IPS-15b (cell line): ENCODE results near the gene ZBTB26.
"Not testable (repeated sequence)": the region's sequence is repeated elsewhere in the genome, so short reads cannot be mapped to it uniquely, and the experiment has no call there.

Experiments used
- H3K27me3 ChIP-seq: one replicate; pipeline ENCODE4 v1.6.1; 2013; ENCODE audit warnings: low read length; ENCODE audit not compliant: control insufficient read depth, insufficient read depth
- H3K36me3 ChIP-seq: one replicate; pipeline ENCODE4 v1.6.1; 2013; ENCODE audit warnings: low read length; ENCODE audit not compliant: control insufficient read depth, insufficient read depth
- H3K4me1 ChIP-seq: one replicate; pipeline ENCODE4 v1.6.1; 2013; ENCODE audit warnings: mild to moderate bottlenecking, low read length; ENCODE audit not compliant: control insufficient read depth, insufficient read depth
- H3K4me3 ChIP-seq: one replicate; pipeline ENCODE4 v1.5.1; 2013; ENCODE audit warnings: low read depth, low read length
- H3K9ac ChIP-seq: one replicate; pipeline ENCODE4 v1.6.1; 2013; ENCODE audit warnings: low read depth, mild to moderate bottlenecking, low read length
- H3K9me3 ChIP-seq: one replicate; pipeline ENCODE4 v1.6.1; 2013; ENCODE audit warnings: mild to moderate bottlenecking, low read length; ENCODE audit not compliant: control insufficient read depth, insufficient read depth

ZBTB26 gene

GRCh38 chr9:122918310-122918709, 13.0 kb downstream of the ZBTB26 start:
- Histone ChIP-seq H3K9ac (no peak overlapping the region), H3K4me3 (no peak overlapping the region), H3K4me1 (peaks cover 9% of the 10 kb centered on the region), H3K27me3 (no peaks in the 10 kb centered on the region), H3K36me3 (no peaks in the 10 kb centered on the region), H3K9me3 (no peaks in the 10 kb centered on the region)

GRCh38 chr9:122912964-122913673, 18.2 kb downstream of the ZBTB26 start, which contains the start of gene ZBTB6:
Gene ZBTB6 (minus strand): TSS chr9:122913323. CDS start chr9:122912072, 1,251 bp downstream.
- peak within 1 kb of the TSS; percentile 95 for H3K9ac ChIP-seq
- no peaks in the 10 kb centered on the region for H3K9me3 ChIP-seq
- no peaks in the 10 kb centered on the region for H3K27me3 ChIP-seq
- H3K4me3 ChIP-seq: peak within 1 kb of the TSS; percentile 97
- peaks cover 3% of the 10 kb centered on the region for H3K36me3 ChIP-seq
- H3K4me1 ChIP-seq: no peaks in the 10 kb centered on the region

GRCh38 chr9:122912671-122912963, 18.7 kb downstream of the ZBTB26 start:
- Histone ChIP-seq H3K4me1 (no peaks in the 10 kb centered on the region), H3K9ac (peak overlapping the region; percentile 95), H3K36me3 (peaks cover 3% of the 10 kb centered on the region), H3K27me3 (no peaks in the 10 kb centered on the region), H3K9me3 (no peaks in the 10 kb centered on the region), H3K4me3 (peak overlapping the region; percentile 97)

GRCh38 chr9:122906122-122906521, 25.2 kb downstream of the ZBTB26 start:
- not testable (repeated sequence) for H3K9me3 ChIP-seq, H3K27me3 ChIP-seq, H3K9ac ChIP-seq, H3K4me3 ChIP-seq, H3K36me3 ChIP-seq, H3K4me1 ChIP-seq

GRCh38 chr9:122904823-122905710, 26.2 kb downstream of the ZBTB26 start, which contains the start of gene RC3H2:
Gene RC3H2 (minus strand): TSS chr9:122905359. CDS start chr9:122897509, 7,850 bp downstream.
- Histone ChIP-seq H3K9me3 (no peaks in the 10 kb centered on the region), H3K9ac (peak within 1 kb of the TSS; percentile 97), H3K36me3 (no peaks in the 10 kb centered on the region), H3K4me1 (no peaks in the 10 kb centered on the region), H3K4me3 (peak within 1 kb of the TSS; percentile 84), H3K27me3 (no peaks in the 10 kb centered on the region)

- Histone ChIP-seq H3K4me1 (no peaks in the 10 kb centered on the region), H3K9ac (peak overlapping the region; percentile 97), H3K27me3 (no peaks in the 10 kb centered on the region), H3K4me3 (peak overlapping the region; percentile 84), H3K9me3 (no peaks in the 10 kb centered on the region), H3K36me3 (no peaks in the 10 kb centered on the region)
Observed at GRCh38 chr9:122904466-122904822, 26.9 kb downstream of the ZBTB26 start.

- H3K9me3 ChIP-seq: no peaks in the 10 kb centered on the region
- H3K9ac ChIP-seq: no peak overlapping the region
- H3K4me3 ChIP-seq: no peak overlapping the region
- H3K4me1 ChIP-seq: no peaks in the 10 kb centered on the region
- H3K36me3 ChIP-seq: no peaks in the 10 kb centered on the region
- H3K27me3 ChIP-seq: no peaks in the 10 kb centered on the region
Observed at GRCh38 chr9:122900791-122901190, 30.5 kb downstream of the ZBTB26 start.

- H3K4me1 ChIP-seq: no peaks in the 10 kb centered on the region
- no peaks in the 10 kb centered on the region for H3K9me3 ChIP-seq
- peaks cover 2% of the 10 kb centered on the region for H3K36me3 ChIP-seq
- H3K9ac ChIP-seq: no peak overlapping the region
- no peak overlapping the region for H3K4me3 ChIP-seq
- no peaks in the 10 kb centered on the region for H3K27me3 ChIP-seq
Observed at GRCh38 chr9:122897969-122898368, 33.3 kb downstream of the ZBTB26 start.

GRCh38 chr9:122888480-122888879, 42.8 kb downstream of the ZBTB26 start:
- Histone ChIP-seq H3K27me3 (no peaks in the 10 kb centered on the region), H3K9me3 (no peaks in the 10 kb centered on the region), H3K9ac (no peak overlapping the region), H3K4me1 (no peaks in the 10 kb centered on the region), H3K4me3 (no peak overlapping the region), H3K36me3 (peaks cover 10% of the 10 kb centered on the region)

- no peak overlapping the region for H3K4me3 ChIP-seq
- peaks cover 14% of the 10 kb centered on the region for H3K36me3 ChIP-seq
- H3K9me3 ChIP-seq: no peaks in the 10 kb centered on the region
- no peaks in the 10 kb centered on the region for H3K4me1 ChIP-seq
- no peak overlapping the region for H3K9ac ChIP-seq
- no peaks in the 10 kb centered on the region for H3K27me3 ChIP-seq
Observed at GRCh38 chr9:122883125-122883524, 48.2 kb downstream of the ZBTB26 start.

GRCh38 chr9:122879443-122879842, 51.9 kb downstream of the ZBTB26 start:
- peaks cover 25% of the 10 kb centered on the region for H3K36me3 ChIP-seq
- H3K27me3 ChIP-seq: no peaks in the 10 kb centered on the region
- H3K4me3 ChIP-seq: no peak overlapping the region
- H3K4me1 ChIP-seq: no peaks in the 10 kb centered on the region
- no peak overlapping the region for H3K9ac ChIP-seq
- no peaks in the 10 kb centered on the region for H3K9me3 ChIP-seq

GRCh38 chr9:122875523-122875922, 55.8 kb downstream of the ZBTB26 start:
- no peak overlapping the region for H3K4me3 ChIP-seq
- no peaks in the 10 kb centered on the region for H3K9me3 ChIP-seq
- peaks cover 22% of the 10 kb centered on the region for H3K36me3 ChIP-seq
- H3K27me3 ChIP-seq: no peaks in the 10 kb centered on the region
- no peak overlapping the region for H3K9ac ChIP-seq
- no peaks in the 10 kb centered on the region for H3K4me1 ChIP-seq
